Thoracic aorta endothelial cell (primary cell): Measurements from ENCODE around the gene MCCD1. TPM values are rescaled to one million over a fixed set of nuclear protein-coding genes. Genes with fewer than 3 reads are reported as not detected.

Experiments used
- small RNA-seq: library from RNA; depleted of rRNA; stranded (forward); fragments of <200 nt; gene quantifications from one replicate; pipeline ENCODE3, GENCODE V24; 2012
- total RNA-seq: library from RNA; depleted of rRNA; stranded (reverse); fragments of >200 nt; gene quantifications from 2 replicates; pipeline ENCODE4 v1.2.3, GENCODE V29; 2012

Gene MCCD1
- not detected in 2 replicates for total RNA-seq

GRCh38 chr6:31528821-31529328 is at the start of gene MCCD1:
Gene MCCD1, plus strand, starts transcription at chr6:31528962. Its CDS starts 53 bp downstream, at chr6:31529015.

GRCh38 chr6:31497531-31498476 is 31.0 kb upstream of the MCCD1 start, which contains the start of gene MICB:
Gene MICB, plus strand, starts transcription at chr6:31498145. Its CDS starts 49 bp downstream, at chr6:31498194.

GRCh38 chr6:31541658-31542521 is 13.1 kb downstream of the MCCD1 start, which contains the start of gene DDX39B:
Gene DDX39B, minus strand, starts transcription at chr6:31542003. Its CDS starts 1,471 bp downstream, at chr6:31540532.

GRCh38 chr6:31546339-31546957 is 17.7 kb downstream of the MCCD1 start, which contains the start of gene ATP6V1G2:
Gene ATP6V1G2, minus strand, starts transcription at chr6:31546608. Its CDS starts 49 bp downstream, at chr6:31546559.

GRCh38 chr6:31546958-31547726 is 18.4 kb downstream of the MCCD1 start, which contains the start of gene NFKBIL1:
Gene NFKBIL1, plus strand, starts transcription at chr6:31547608. Its CDS starts 87 bp downstream, at chr6:31547695.

GRCh38 chr6:31572041-31572911 is 43.5 kb downstream of the MCCD1 start, which contains the start of gene LTA:
Gene LTA, plus strand, starts transcription at chr6:31572289. Its CDS starts 454 bp downstream, at chr6:31572743.

GRCh38 chr6:31575335-31575901 is 46.7 kb downstream of the MCCD1 start, which contains the start of gene TNF:
Gene TNF, plus strand, starts transcription at chr6:31575565. Its CDS starts 177 bp downstream, at chr6:31575742.

Small RNAs within 50 kb of the gene (small RNA-seq; reads per million reads assigned to genes)
- gene AL663061.1 (not detected), gene RF00019 (not detected), gene SNORD117 (398 reads per million, percentile 99 among the genes with 10 or more reads in this experiment), gene SNORD84 (not detected)

Other genes starting within 250 kb of the MCCD1 start
- gene HLA-B, start 171.8 kb upstream of the MCCD1 start, total RNA-seq: 86.9 and 125 TPM in 2 replicates
- 31.8 and 44.9 TPM in 2 replicates for gene MICA, start 125.4 kb upstream of the MCCD1 start, total RNA-seq
- 22.5 and 33.1 TPM in 2 replicates for gene MICB, start 30.8 kb upstream of the MCCD1 start, total RNA-seq
- 455 and 468 TPM in 2 replicates for gene DDX39B, start 13.0 kb downstream of the MCCD1 start, total RNA-seq
- gene ATP6V1G2, start 17.6 kb downstream of the MCCD1 start, total RNA-seq: 0.50 and 0.53 TPM in 2 replicates
- gene NFKBIL1, start 18.6 kb downstream of the MCCD1 start, total RNA-seq: 17.1 and 19.1 TPM in 2 replicates
- gene LTA, start 43.3 kb downstream of the MCCD1 start, total RNA-seq: not detected in 2 replicates
- not detected in 2 replicates for gene TNF, start 46.6 kb downstream of the MCCD1 start, total RNA-seq
- gene LTB, start 53.5 kb downstream of the MCCD1 start, total RNA-seq: 0.80 and 1.2 TPM in 2 replicates
- 0.29 and 0.40 TPM in 2 replicates for gene LST1, start 57.3 kb downstream of the MCCD1 start, total RNA-seq
- not detected in 2 replicates for gene NCR3, start 64.0 kb downstream of the MCCD1 start, total RNA-seq
- gene AIF1, start 86.3 kb downstream of the MCCD1 start, total RNA-seq: not detected in 2 replicates
- 84.0 and 112 TPM in 2 replicates for gene PRRC2A, start 91.8 kb downstream of the MCCD1 start, total RNA-seq
- gene BAG6, start 123.7 kb downstream of the MCCD1 start, total RNA-seq: 149 and 209 TPM in 2 replicates
- gene APOM, start 126.9 kb downstream of the MCCD1 start, total RNA-seq: 0.29 TPM in 1 of 2 replicates, not detected in the other
- 11.8 and 12.0 TPM in 2 replicates for gene C6orf47, start 131.8 kb downstream of the MCCD1 start, total RNA-seq
- gene GPANK1, start 136.0 kb downstream of the MCCD1 start, total RNA-seq: 11.8 and 15.4 TPM in 2 replicates
- gene CSNK2B, start 137.1 kb downstream of the MCCD1 start, total RNA-seq: 178 and 196 TPM in 2 replicates
- gene LY6G5B, start 141.0 kb downstream of the MCCD1 start, total RNA-seq: 5.7 and 7.2 TPM in 2 replicates
- gene LY6G5C, start 152.1 kb downstream of the MCCD1 start, total RNA-seq: 1.3 and 1.6 TPM in 2 replicates
- 26.7 and 30.5 TPM in 2 replicates for gene ABHD16A, start 174.4 kb downstream of the MCCD1 start, total RNA-seq
- gene LY6G6F, start 177.9 kb downstream of the MCCD1 start, total RNA-seq: not detected in 2 replicates
- gene LY6G6D, start 186.4 kb downstream of the MCCD1 start, total RNA-seq: not detected in 2 replicates
- gene LY6G6C, start 192.8 kb downstream of the MCCD1 start, total RNA-seq: not detected in 2 replicates
- gene MPIG6B, start 194.4 kb downstream of the MCCD1 start, total RNA-seq: not detected in 2 replicates
- gene DDAH2, start 200.3 kb downstream of the MCCD1 start, total RNA-seq: 35.2 and 44.4 TPM in 2 replicates
- gene CLIC1, start 207.6 kb downstream of the MCCD1 start, total RNA-seq: 650 and 798 TPM in 2 replicates
- gene MSH5, start 211.0 kb downstream of the MCCD1 start, total RNA-seq: 18.6 and 30.9 TPM in 2 replicates
- 0.66 and 1.6 TPM in 2 replicates for gene SAPCD1, start 233.7 kb downstream of the MCCD1 start, total RNA-seq
- gene VWA7, start 248.4 kb downstream of the MCCD1 start, total RNA-seq: 0.27 and 0.29 TPM in 2 replicates